Type B pancreatic cell (in vitro differentiated cells): Measurements from ENCODE around the gene NOTCH3. TPM values are rescaled to one million over a fixed set of nuclear protein-coding genes. Genes with fewer than 3 reads are reported as not detected.

Source experiments
- DNase-seq: peaks from one replicate; pipeline ENCODE4 v3.0.0; 2021; ENCODE audit warnings: mixed read lengths; ENCODE audit not compliant: unreplicated experiment; ENCODE audit errors: extremely low spot score
- H3K27ac Mint-ChIP-seq: 2 replicates; pipeline ENCODE4 v1.8.0; 2021; ENCODE audit warnings: mild to moderate bottlenecking, mixed read lengths
- H3K27me3 Mint-ChIP-seq: 2 replicates; pipeline ENCODE4 v1.8.0; 2021; ENCODE audit warnings: mixed read lengths
- H3K36me3 Mint-ChIP-seq: 2 replicates; pipeline ENCODE4 v1.8.0; 2021; ENCODE audit warnings: mixed read lengths
- H3K4me1 Mint-ChIP-seq: one replicate; pipeline ENCODE4 v1.8.0; 2021; ENCODE audit warnings: mixed read lengths; ENCODE audit not compliant: unreplicated experiment
- H3K4me3 Mint-ChIP-seq: 2 replicates; pipeline ENCODE4 v1.8.0; 2021; ENCODE audit warnings: mild to moderate bottlenecking, mixed read lengths
- H3K9me3 Mint-ChIP-seq: 2 replicates; pipeline ENCODE4 v1.8.0; 2021; ENCODE audit warnings: mixed read lengths
- total RNA-seq: library from RNA; stranded (reverse); gene quantifications from 2 replicates; pipeline ENCODE4 v1.2.1, GENCODE V29; 2021; ENCODE audit warnings: low replicate concordance
- TF ChIP-seq, protein P1 (sequence below): fragments of 200-600 bp; sonication (generic); conservative IDR thresholded peaks from 2 replicates; pipeline ENCODE4 v1.5.0; 2021; ENCODE audit warnings: antibody characterized with exemption, mild to moderate bottlenecking

NOTCH3 gene
- total RNA-seq, 1 donor from 2014 or later: 119 TPM

- H3K27ac Mint-ChIP-seq: no peak overlapping the region
These were observed 53.7 kb downstream of the NOTCH3 start for GRCh38 chr19:15147090-15147489.

DNA sequence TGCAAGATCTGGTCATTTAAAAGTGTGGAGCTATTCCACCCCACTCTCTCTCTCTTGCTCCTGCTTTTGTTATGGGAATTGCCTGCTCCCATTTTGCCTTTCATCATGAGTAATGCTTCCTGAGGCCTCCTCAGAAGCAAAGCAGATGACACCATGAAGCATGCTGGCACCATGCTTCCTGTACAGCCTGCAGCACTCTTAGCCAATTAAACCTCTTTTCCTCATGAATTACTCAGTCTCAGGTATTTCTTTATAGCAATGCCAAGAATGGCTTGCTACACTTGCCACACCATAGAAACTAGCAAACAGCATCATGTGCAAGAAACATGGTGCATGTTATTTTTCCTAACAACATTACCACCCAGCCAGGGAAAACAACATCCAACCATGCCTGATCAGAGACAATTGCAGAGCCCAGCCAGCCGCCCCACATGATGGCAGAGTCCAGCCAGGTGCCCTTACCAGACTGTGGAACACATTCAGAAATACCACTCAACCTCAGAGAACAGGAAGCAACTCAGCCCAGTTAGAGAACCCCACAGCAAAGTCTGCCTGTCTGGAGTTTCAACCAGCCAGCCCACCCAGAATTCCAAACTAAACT lies 56.6 kb downstream of the NOTCH3 start:
- Mint-ChIP-seq H3K27me3 (peaks cover 7% of the 10 kb centered on the region), H3K27ac (no peak overlapping the region), H3K36me3 (no peaks in the 10 kb centered on the region)

More at GRCh38 chr19:15147090-15147489, 53.7 kb downstream of the NOTCH3 start:
- no peak overlapping the region for H3K4me3 Mint-ChIP-seq
- TF ChIP-seq, protein P1, sequence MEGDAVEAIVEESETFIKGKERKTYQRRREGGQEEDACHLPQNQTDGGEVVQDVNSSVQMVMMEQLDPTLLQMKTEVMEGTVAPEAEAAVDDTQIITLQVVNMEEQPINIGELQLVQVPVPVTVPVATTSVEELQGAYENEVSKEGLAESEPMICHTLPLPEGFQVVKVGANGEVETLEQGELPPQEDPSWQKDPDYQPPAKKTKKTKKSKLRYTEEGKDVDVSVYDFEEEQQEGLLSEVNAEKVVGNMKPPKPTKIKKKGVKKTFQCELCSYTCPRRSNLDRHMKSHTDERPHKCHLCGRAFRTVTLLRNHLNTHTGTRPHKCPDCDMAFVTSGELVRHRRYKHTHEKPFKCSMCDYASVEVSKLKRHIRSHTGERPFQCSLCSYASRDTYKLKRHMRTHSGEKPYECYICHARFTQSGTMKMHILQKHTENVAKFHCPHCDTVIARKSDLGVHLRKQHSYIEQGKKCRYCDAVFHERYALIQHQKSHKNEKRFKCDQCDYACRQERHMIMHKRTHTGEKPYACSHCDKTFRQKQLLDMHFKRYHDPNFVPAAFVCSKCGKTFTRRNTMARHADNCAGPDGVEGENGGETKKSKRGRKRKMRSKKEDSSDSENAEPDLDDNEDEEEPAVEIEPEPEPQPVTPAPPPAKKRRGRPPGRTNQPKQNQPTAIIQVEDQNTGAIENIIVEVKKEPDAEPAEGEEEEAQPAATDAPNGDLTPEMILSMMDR: no peak
- H3K36me3 Mint-ChIP-seq: no peaks in the 10 kb centered on the region
- DNase-seq: no peak
- H3K4me1 Mint-ChIP-seq: peaks cover 4% of the 10 kb centered on the region
- H3K27me3 Mint-ChIP-seq: peaks cover 9% of the 10 kb centered on the region
- H3K9me3 Mint-ChIP-seq: no peaks in the 10 kb centered on the region

DNA sequence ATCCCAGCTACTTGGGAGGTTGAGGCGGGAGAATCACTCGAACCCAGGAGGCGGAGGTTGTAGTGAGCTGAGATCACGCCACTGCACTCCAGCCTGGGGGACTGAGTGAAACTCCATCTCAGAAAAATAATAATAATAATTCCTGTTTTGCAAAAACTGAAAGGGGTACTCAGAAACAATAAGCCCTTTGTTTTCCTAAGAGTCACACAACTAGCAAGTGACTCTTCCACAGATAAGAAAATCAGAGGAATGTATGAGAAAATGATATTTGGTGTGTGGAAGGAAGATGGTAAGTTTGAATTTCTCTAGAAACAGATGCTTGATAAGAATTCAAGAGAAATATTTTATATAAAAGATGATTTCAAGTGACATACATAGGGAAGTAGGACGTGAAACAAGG lies 58.5 kb downstream of the NOTCH3 start:
- Mint-ChIP-seq H3K4me1 (no peaks in the 10 kb centered on the region), H3K27ac (no peak overlapping the region), H3K36me3 (no peaks in the 10 kb centered on the region), H3K27me3 (peaks cover 4% of the 10 kb centered on the region), H3K4me3 (no peak overlapping the region), H3K9me3 (no peaks in the 10 kb centered on the region)
- DNase-seq: no peak
- TF ChIP-seq, protein P1: no peak

More for the DNA sequence above, 56.6 kb downstream of the NOTCH3 start:
- Mint-ChIP-seq H3K4me3 (no peak overlapping the region), H3K9me3 (no peaks in the 10 kb centered on the region), H3K4me1 (no peaks in the 10 kb centered on the region)
- TF ChIP-seq, protein P1: no peak
- DNase-seq: no peak

GRCh38 chr19:15141143-15141542 lies 59.7 kb downstream of the NOTCH3 start:
- Mint-ChIP-seq H3K9me3 (no peaks in the 10 kb centered on the region), H3K27me3 (peaks cover 4% of the 10 kb centered on the region), H3K27ac (no peak overlapping the region), H3K4me1 (peaks cover 5% of the 10 kb centered on the region), H3K4me3 (no peak overlapping the region), H3K36me3 (no peaks in the 10 kb centered on the region)
- DNase-seq: no peak
- TF ChIP-seq, protein P1: no peak

- Mint-ChIP-seq H3K4me3 (no peak overlapping the region), H3K4me1 (peaks cover 8% of the 10 kb centered on the region), H3K27ac (peak overlapping the region; percentile 54), H3K27me3 (peaks cover 4% of the 10 kb centered on the region), H3K36me3 (no peaks in the 10 kb centered on the region), H3K9me3 (no peaks in the 10 kb centered on the region)
- DNase-seq: no peak
- TF ChIP-seq, protein P1: no peak
These were observed 62.4 kb downstream of the NOTCH3 start for GRCh38 chr19:15138427-15138826.
